B cell (primary cell): ENCODE measurements around the gene FCGBP. TPM values are rescaled to one million over a fixed set of nuclear protein-coding genes. Genes with fewer than 3 reads are reported as not detected.
A peak's percentile ranks its signal among the peaks of the same experiment; 100 is the strongest.

ENCODE experiments used
- ATAC-seq: fragments of 200-7000 bp; cut with Tn5 transposase; one replicate; pipeline ENCODE4 v1.10.0; 2021; ENCODE audit warnings: low read depth, mild to moderate bottlenecking, moderate number of reproducible peaks, moderate library complexity
- CTCF ChIA-PET: fragments of 350-600 bp; sonication (Branson Sonifier 250); formaldehyde crosslinking; loops from one replicate; lab custom pipeline; 2021; ENCODE audit warnings: antibody characterized with exemption, inconsistent platforms; lab: Charles Lee
- POLR2A ChIA-PET: fragments of 350-600 bp; sonication (Branson Sonifier 250); formaldehyde crosslinking; loops from one replicate; lab custom pipeline; 2021; ENCODE audit warnings: antibody characterized with exemption; lab: Charles Lee
- DNase-seq: peaks from one replicate; pipeline ENCODE4 v3.0.0; 2013
- H2AFZ ChIP-seq: 2 replicates; pipeline ENCODE4 v1.6.1; 2012; ENCODE audit warnings: mild to moderate bottlenecking, low read depth, low read length; ENCODE audit not compliant: insufficient read depth, poor library complexity, severe bottlenecking
- H3K27ac ChIP-seq, 2 donors: 1 replicate in 1 of 2; 2 replicates in 1 of 2; pipeline ENCODE4 v1.5.1; 2012 to 2013; ENCODE audit warnings: low read length in 2 of 2, mild to moderate bottlenecking in 2 of 2, moderate library complexity in 1 of 2
- H3K27me3 ChIP-seq, 4 experiments: fragments of 200-600 bp in 1 of 4; sonication (generic) in 1 of 4; replicated peaks in 1 of 4; 1 replicate in 2 of 4; 2 replicates in 2 of 4; pipeline versions ENCODE4 v1.6.1 to v1.7.0; 2013 to 2016; ENCODE audit warnings: low read length in 3 of 4, mild to moderate bottlenecking in 2 of 4, mixed read lengths in 1 of 4, moderate library complexity in 1 of 4; ENCODE audit not compliant: insufficient read depth in 4 of 4, control insufficient read depth in 3 of 4; ENCODE audit errors: control extremely low read depth in 1 of 4
- H3K36me3 ChIP-seq, 2 experiments: replicated peaks in 1 of 2; 1 replicate in 1 of 2; 2 replicates in 1 of 2; pipeline versions ENCODE4 v1.6.1 to v1.7.1; 2013; ENCODE audit warnings: low read length in 1 of 2; ENCODE audit not compliant: insufficient read depth in 2 of 2, control insufficient read depth in 1 of 2; ENCODE audit errors: control extremely low read depth in 1 of 2, extremely low read depth in 1 of 2
- H3K4me1 ChIP-seq, 2 donors: fragments of 200-600 bp in 1 of 2; sonication (generic) in 1 of 2; 1 replicate in 1 of 2; 2 replicates in 1 of 2; pipeline versions ENCODE4 v1.5.1 to v1.6.1; 2013 to 2017; ENCODE audit warnings: low read length in 2 of 2; ENCODE audit not compliant: control insufficient read depth in 2 of 2, insufficient read depth in 2 of 2
- H3K4me2 ChIP-seq: replicated peaks from 2 replicates; pipeline ENCODE3; 2012; ENCODE audit warnings: mild to moderate bottlenecking, low read depth, low read length; ENCODE audit not compliant: poor library complexity, severe bottlenecking
- H3K4me3 ChIP-seq, 5 experiments: fragments of 200-600 bp in 1 of 5; sonication (generic) in 1 of 5; 1 replicate in 3 of 5; 2 replicates in 2 of 5; pipeline versions ENCODE4 v1.5.1 to v1.7.0; 2011 to 2016; ENCODE audit warnings: low read length in 4 of 5, mild to moderate bottlenecking in 4 of 5, low read depth in 2 of 5, control low read depth in 1 of 5, moderate library complexity in 1 of 5; ENCODE audit not compliant: insufficient read depth in 1 of 5; ENCODE audit errors: control extremely low read depth in 1 of 5, extremely low read depth in 1 of 5
- H3K79me2 ChIP-seq: fragments of 200-600 bp; sonication (generic); one replicate; pipeline ENCODE4 v1.6.0; 2016; ENCODE audit warnings: low read length; ENCODE audit not compliant: control insufficient read depth, insufficient read depth
- H3K9ac ChIP-seq: fragments of 200-600 bp; sonication (generic); 2 replicates; pipeline ENCODE4 v1.6.1; 2017; ENCODE audit warnings: mild to moderate bottlenecking, low read length, moderate library complexity
- H3K9me3 ChIP-seq, 3 donors: one replicate each; pipeline versions ENCODE4 v1.6.1 to v1.7.1; 2013; ENCODE audit warnings: low read length in 2 of 3; ENCODE audit not compliant: control insufficient read depth in 2 of 3, insufficient read depth in 1 of 3; ENCODE audit errors: control extremely low read depth in 1 of 3
- H4K20me1 ChIP-seq: 2 replicates; pipeline ENCODE4 v1.6.0; 2012; ENCODE audit warnings: mild to moderate bottlenecking, low read length; ENCODE audit not compliant: insufficient read depth, control insufficient read depth, poor library complexity, severe bottlenecking
- H3K27ac Mint-ChIP-seq: one replicate; pipeline ENCODE4 v1.8.0; 2021; ENCODE audit warnings: mixed read lengths
- H3K27me3 Mint-ChIP-seq: one replicate; pipeline ENCODE4 v1.8.0; 2021; ENCODE audit warnings: mixed read lengths
- H3K4me1 Mint-ChIP-seq: one replicate; pipeline ENCODE4 v1.8.0; 2021; ENCODE audit warnings: mixed read lengths
- H3K4me3 Mint-ChIP-seq: one replicate; pipeline ENCODE4 v1.8.0; 2021; ENCODE audit warnings: mixed read lengths
- H3K9me3 Mint-ChIP-seq: one replicate; pipeline ENCODE4 v1.8.0; 2022; ENCODE audit warnings: mixed read lengths; ENCODE audit not compliant: insufficient read depth
- CTCF ChIP-seq: fragments of 200-600 bp; IDR thresholded peaks from one replicate; pipeline ENCODE4 v1.8.0; 2022; ENCODE audit warnings: antibody characterized with exemption, mild to moderate bottlenecking
- EZH2 ChIP-seq: IDR thresholded peaks from 2 replicates; pipeline ENCODE4 v1.6.1; 2012; ENCODE audit warnings: borderline replicate concordance, low read depth, mild to moderate bottlenecking, moderate library complexity, low read length; ENCODE audit not compliant: insufficient read depth, poor library complexity, severe bottlenecking
- whole genome bisulfite sequencing: methylation state at CpG from one replicate; pipeline ENCODE4 v1.1.5; 2013; ENCODE audit warnings: missing lambda C conversion rate; ENCODE audit not compliant: insufficient coverage; 5-methylcytosine and 5-hydroxymethylcytosine counted together
- intact Hi-C: fragments of 100-400 bp; cut with micrococcal nuclease; formaldehyde crosslinking; loops from one replicate; pipeline ENCODE4 v1.10.0; 2022
- polyA plus RNA-seq: library from polyadenylated mRNA; depleted of rRNA; stranded (reverse); fragments of >200 nt; gene quantifications from 2 replicates; pipeline ENCODE4 v1.2.3, GENCODE V29; 2012
- total RNA-seq, 2 donors: library from RNA; stranded (reverse); fragments of 120-200 nt in 1 of 2; gene quantifications; 1 replicate in 1 of 2; 2 replicates in 1 of 2; pipeline versions ENCODE4 v1.2.3 to v1.2.4, GENCODE V29; 2013 to 2022

FCGBP gene
- total and polyA plus RNA-seq, 2 donors (not counting 1 experiment from before 2014, with no cell fraction given), result 5.7 to 22.9 TPM

GRCh38 chr19:39971380-39972035 lies 37.1 kb upstream of the FCGBP start:
- ChIA-PET CTCF (interaction anchor here (0.6 to 4.3 kb wide), 25 partner anchors 10 to 449 kb away, joined by 3 to 77 read pairs (median 11); partner anchors contain the start of genes DYRK1B, FBL and ZNF780B), POLR2A (interaction anchor here (1.0 to 2.2 kb wide), 5 partner anchors 18 to 138 kb away, joined by 5 to 29 read pairs (median 10); partner anchors contain the start of genes DYRK1B and ZNF546)
- Histone ChIP-seq H3K4me1 (peaks cover 23 to 25% of the 10 kb centered on the region in 2 donors), H3K4me3 (peak overlapping the region; percentile 76 to 96 (median 89)), H2AFZ (peak overlapping the region; percentile 95), H3K9ac (peak overlapping the region; percentile 98), H3K79me2 (peaks cover 32% of the 10 kb centered on the region), H3K4me2 (peak overlapping the region; percentile 88), H3K27me3 (no peaks in the 10 kb centered on the region), H4K20me1 (peaks cover 14% of the 10 kb centered on the region), H3K36me3 (peaks cover 1 to 34% of the 10 kb centered on the region in 2 experiments), H3K9me3 (no peaks in the 10 kb centered on the region), H3K27ac (peak overlapping the region; percentile 87 to 95)
- Mint-ChIP-seq H3K27me3 (no peaks in the 10 kb centered on the region), H3K27ac (peak overlapping the region; percentile 94), H3K9me3 (no peaks in the 10 kb centered on the region), H3K4me3 (peak overlapping the region; percentile 92), H3K4me1 (peaks cover 48% of the 10 kb centered on the region)
- TF ChIP-seq CTCF (no peak), EZH2 (no peak)
- ATAC-seq (no peak), DNase-seq (no peak)
- 7% methylated on average over 17 of the region's 21 CpGs for WGBS
- intact Hi-C loops, result loop anchor here (1.0 to 5.0 kb wide), 7 partner anchors 25 to 581 kb away; partner anchors contain the start of genes FBL, MED29, PAF1 and ZNF780A
